Stimulated activated CD8-positive, alpha-beta memory T cell treated with anti-CD3 and anti-CD28 coated beads, Interleukin-15, amount 100 ng/mL, for 24 hours (primary cell): ENCODE measurements around the gene NTRK1.

Experiments
- DNase-seq: peaks from one replicate; pipeline ENCODE4 v3.0.0-alpha.2; 2020; ENCODE audit warnings: low read depth

Gene NTRK1

GRCh38 chr1:156881101-156881500, 20.4 kb downstream of the NTRK1 start:
- no peak for DNase-seq

- no peak for DNase-seq
Observed at GRCh38 chr1:156881663-156882062, 21.0 kb downstream of the NTRK1 start.

- no peak for DNase-seq
Observed at GRCh38 chr1:156882543-156882942, 21.9 kb downstream of the NTRK1 start.

- no peak for DNase-seq
Observed at GRCh38 chr1:156883919-156884318, 23.3 kb downstream of the NTRK1 start.

- DNase-seq, result no peak
Observed at GRCh38 chr1:156884560-156885184, 24.0 kb downstream of the NTRK1 start.

- DNase-seq, result no peak
Observed at GRCh38 chr1:156885314-156885713, 24.6 kb downstream of the NTRK1 start.

GRCh38 chr1:156885880-156886355, 25.3 kb downstream of the NTRK1 start:
- DNase-seq, result no peak

GRCh38 chr1:156886583-156887281, 26.1 kb downstream of the NTRK1 start:
- DNase-seq, result no peak

GRCh38 chr1:156887317-156887716, 26.7 kb downstream of the NTRK1 start:
- DNase-seq, result no peak

GRCh38 chr1:156887734-156888133, 27.1 kb downstream of the NTRK1 start:
- DNase-seq, result no peak

GRCh38 chr1:156889802-156890580, 29.3 kb downstream of the NTRK1 start:
- DNase-seq, result peak; percentile 27

- DNase-seq, result peak; percentile 77
Observed at GRCh38 chr1:156892190-156893047, 31.8 kb downstream of the NTRK1 start.

- DNase-seq, result no peak
Observed at GRCh38 chr1:156893048-156893953, 32.6 kb downstream of the NTRK1 start, which contains the start of gene PEAR1. TSS of gene PEAR1 (plus strand) at chr1:156893718. CDS start at chr1:156903927, 10,209 bp downstream.

GRCh38 chr1:156894001-156894400, 33.3 kb downstream of the NTRK1 start:
- no peak for DNase-seq

- no peak for DNase-seq
Observed at GRCh38 chr1:156894711-156895454, 34.2 kb downstream of the NTRK1 start.

- no peak for DNase-seq
Observed at GRCh38 chr1:156895455-156895812, 34.8 kb downstream of the NTRK1 start.

GRCh38 chr1:156895927-156896326, 35.3 kb downstream of the NTRK1 start:
- no peak for DNase-seq

GRCh38 chr1:156896490-156897033, 35.9 kb downstream of the NTRK1 start:
- no peak for DNase-seq

GRCh38 chr1:156897078-156897825, 36.6 kb downstream of the NTRK1 start:
- DNase-seq, result no peak
